Amygdala (tissue), 56 donors: ENCODE results near the gene UNC80.
"Not testable (repeated sequence)": the region's sequence is repeated elsewhere in the genome, so short reads cannot be mapped to it uniquely, and the experiment has no call there.

ENCODE experiments used
- DNase-seq, 56 donors: peaks; one replicate each; lab custom pipeline; 2025; lab: John Stamatoyannopoulos, UW

UNC80 gene

GRCh38 chr2:209771474-209772289 is at the start of gene UNC80:
Gene UNC80, plus strand, starts transcription at chr2:209771832. Its CDS starts 241 bp downstream, at chr2:209772073.
- peak in 50 of 56 donors; percentile 13 to 79 (median 52) for DNase-seq

DNA sequence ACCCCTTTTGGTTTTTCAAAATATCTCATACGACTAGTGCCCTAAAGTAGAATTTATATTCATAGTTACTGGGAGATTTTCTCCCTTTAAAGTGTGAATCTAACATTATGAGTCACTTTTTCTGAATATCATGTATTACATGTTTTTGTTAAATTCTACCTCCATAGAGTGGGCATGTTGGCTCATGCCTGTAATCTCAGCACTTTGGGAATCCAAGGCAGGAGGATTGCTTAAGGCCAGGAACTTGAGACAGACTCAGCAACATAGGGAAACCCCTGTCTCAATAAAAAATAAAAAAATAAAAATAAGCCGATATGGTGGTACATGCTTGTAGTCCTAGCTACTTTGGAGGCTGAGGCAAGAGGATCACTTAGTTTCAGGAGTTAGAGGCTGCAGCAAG is 45.3 kb upstream of the UNC80 start:
- DNase-seq, result no peak

- DNase-seq, result no peak
Measured at GRCh38 chr2:209727077-209727476, 44.6 kb upstream of the UNC80 start.

DNA sequence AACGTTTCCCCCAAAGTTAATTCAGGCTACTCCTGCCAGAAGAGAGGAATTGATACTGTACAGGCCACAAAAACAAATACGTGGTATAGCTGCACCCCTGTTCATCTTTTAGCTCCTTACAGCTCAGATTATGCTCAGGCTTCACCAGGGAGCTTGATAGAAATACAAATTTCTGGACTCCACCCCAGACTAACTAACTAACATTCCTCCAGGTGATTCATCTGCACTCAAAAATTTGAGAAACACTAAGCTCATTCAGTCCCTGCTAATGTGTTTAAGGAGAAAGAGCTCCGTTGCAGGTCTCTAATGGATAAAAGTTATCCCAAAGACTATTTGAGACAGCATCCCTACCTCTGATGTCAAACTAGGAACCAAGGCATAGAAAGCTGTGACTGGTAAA is 36.8 kb upstream of the UNC80 start:
- no peak for DNase-seq

GRCh38 chr2:209741953-209742352 is 29.7 kb upstream of the UNC80 start:
- no peak for DNase-seq

DNA sequence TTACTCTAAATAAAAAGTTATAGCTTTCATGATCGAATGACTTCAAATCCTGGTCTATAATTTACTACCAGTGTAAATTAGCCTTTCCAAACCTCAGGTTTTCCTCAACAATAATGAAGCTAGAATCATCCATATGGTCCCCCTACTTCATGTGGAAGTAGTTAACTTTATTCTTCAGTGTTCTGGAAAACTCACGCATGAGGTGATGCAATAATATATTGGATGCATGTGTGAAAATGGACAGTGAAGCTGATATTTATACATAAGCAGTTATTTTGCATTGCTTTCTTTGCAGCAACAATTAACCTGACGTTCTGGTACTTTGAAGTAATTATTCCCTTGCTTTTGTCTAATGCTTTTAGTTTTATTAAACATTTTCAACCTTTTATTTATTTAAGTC is 18.6 kb upstream of the UNC80 start:
- DNase-seq, result no peak

DNA sequence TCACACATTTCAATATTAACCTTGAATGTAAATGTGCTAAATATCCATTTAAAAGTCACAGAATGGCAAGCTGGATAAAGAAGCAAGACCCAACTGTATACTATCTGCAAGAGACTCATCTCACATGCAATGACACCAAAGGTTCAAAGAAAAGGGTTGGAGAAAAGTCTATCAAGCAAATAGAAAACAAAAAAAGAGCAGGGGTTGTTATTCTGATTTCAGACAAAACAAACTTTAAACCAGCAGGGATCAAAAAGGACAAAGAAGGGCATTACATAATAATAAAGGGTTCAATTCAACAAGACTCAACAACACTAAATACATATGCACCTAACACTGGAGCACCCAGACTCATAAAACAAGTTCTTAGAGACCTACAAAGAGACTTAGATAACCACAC is 14.5 kb upstream of the UNC80 start:
- DNase-seq, result no peak

DNA sequence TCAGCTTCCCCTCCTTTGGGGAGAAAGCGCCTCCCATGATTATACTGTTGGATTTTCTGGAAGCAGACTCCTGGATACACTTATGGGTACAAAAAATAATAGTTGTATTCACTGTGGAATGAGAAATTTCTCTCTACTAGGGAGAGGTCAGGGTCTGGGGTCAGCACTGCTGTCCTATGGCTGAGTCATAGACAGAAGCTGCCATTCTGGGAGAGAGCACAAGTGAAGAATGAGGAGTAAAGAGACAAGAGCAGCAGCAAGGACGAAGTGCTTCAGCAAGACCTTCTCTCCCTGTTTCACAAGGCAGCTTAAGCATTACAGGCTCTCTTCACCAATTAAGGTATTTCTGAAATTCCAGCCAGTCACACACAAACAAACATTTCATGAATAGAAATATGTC is 10.1 kb upstream of the UNC80 start:
- DNase-seq, result no peak

GRCh38 chr2:209762563-209762962 is 9.1 kb upstream of the UNC80 start:
- no peak for DNase-seq

DNA sequence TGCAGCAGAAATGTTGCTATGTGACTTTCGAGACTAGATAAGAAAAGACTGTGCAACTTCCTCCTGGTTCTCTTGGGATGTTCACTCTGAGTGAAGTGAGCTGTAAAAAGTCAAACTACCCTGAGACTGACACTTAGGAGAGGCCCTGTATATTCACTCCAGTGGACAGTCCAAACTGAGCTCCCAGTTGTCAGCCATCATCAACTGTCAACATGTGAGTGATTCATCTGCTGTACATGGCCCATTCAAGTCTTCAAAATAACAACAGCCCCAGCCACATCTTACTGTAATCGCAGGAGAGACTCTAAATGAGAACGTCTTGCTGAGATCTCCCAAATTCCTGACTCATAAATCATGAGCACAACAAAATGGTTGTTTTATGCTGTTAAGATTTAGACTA is 8.5 kb upstream of the UNC80 start:
- DNase-seq, result no peak

- no peak for DNase-seq
Measured at GRCh38 chr2:209766613-209767012, 5.0 kb upstream of the UNC80 start.

DNA sequence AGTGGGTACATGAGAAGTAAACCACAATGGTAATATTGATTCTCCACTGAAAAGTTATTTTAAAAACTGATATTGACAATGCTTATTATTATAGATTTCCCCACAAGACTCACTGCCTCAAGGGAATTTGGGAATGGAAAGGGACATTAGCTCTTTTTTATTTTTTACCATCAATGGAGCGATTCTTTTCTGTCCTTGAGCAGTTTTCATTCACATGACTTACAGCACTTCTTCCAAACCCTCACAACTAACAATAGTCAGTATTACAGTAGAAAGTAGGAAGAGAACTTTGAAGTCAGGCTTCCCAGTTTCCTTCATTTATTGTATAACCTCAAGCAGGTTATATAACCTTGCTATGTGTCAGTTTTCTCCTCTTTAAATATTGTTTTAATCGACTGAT is 4.3 kb upstream of the UNC80 start:
- no peak for DNase-seq

GRCh38 chr2:209768557-209768956 is 3.1 kb upstream of the UNC80 start:
- no peak for DNase-seq

GRCh38 chr2:209772290-209772685 is 656 bp downstream of the UNC80 start:
- DNase-seq, result peak in 4 of 56 donors; percentile 1 to 14 (median 8)

DNA sequence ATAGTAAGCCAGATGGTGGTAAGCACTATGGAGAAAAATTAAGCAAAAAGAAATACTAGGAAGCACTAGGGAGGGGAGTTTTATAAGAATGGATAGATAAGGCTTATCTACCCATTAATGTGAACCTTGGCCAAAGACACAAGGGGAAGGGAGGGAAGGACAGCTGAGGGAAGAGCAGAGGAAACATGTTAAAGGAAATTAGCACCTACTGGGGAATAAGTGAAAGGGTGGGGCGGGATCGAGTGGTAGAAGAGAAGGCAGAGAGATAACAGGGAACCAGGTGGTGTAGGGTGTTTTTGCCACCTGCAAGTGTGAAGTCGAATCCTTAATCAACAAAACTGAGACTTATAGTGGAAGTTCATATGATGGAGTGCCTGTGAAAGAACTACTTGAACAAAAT is 1.7 kb downstream of the UNC80 start:
- DNase-seq, result no peak

DNA sequence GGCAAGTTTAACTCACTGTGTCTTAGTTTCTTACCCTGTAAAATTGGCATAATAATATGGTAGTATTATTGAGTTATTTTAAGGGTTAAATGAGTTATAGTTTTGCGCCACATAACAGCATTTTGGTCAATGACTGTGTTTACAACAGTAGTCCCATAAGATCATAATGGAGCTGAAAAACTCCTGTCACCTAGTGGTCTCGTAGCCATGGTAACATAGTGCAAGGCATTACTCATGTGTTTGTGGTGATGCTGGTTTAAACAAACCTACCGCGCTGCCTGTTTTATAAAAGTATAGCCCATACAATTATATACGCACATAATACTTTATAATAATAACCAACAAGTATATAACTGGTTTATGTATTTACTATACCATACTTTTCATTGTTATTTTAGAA is 15.8 kb downstream of the UNC80 start:
- no peak for DNase-seq

DNA sequence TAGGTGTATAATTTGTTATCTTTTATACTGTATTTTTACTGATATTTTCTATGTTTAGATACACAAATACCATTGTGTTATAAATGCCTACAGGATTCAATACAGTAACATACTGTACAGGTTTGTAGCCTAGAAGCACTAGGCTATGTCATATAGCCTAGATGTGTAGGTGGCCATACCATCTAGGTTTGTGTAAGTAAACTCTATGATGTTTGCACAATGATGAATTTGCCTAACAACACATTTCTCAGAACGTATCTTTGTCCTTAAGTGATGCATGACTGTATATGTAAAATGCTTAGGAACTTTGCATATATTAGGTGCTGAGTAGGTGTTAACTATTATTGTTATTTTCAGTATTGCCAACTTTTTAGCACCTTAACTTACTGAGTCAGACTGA is 17.3 kb downstream of the UNC80 start:
- no peak for DNase-seq

DNA sequence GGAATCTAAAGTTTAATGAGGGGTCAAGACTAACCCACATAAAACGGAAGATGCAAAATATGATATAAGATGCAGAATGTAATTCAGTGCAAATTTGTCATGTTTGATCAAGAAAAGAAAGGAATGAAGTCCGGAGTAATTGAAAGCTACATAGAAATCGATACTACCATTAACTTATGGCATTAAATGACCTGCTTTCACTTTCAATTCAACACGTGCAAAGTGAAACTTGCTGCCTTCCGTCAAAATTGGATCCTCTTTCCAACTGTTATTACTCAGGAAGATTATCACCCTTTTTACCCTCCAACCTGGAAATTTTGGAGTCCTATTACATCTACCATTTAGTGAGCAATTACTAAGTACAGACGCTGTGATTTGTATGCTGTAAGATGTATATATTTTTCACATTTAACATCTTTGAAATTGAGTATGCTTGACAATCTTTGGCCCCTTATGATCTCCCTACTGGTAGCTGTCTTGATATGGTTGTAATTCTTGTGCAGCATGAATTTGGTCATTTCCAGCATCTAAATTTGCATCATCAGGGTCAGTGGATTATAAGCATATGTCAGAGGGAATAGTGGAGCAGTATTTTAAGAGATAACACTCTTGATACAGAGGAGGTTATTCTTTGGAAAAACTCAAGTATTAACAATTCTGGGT is 18.6 kb downstream of the UNC80 start:
- DNase-seq, result no peak

- no peak for DNase-seq
Measured at GRCh38 chr2:209791151-209791550, 19.5 kb downstream of the UNC80 start.

- not testable (repeated sequence) for DNase-seq
Measured at GRCh38 chr2:209795425-209795824, 23.8 kb downstream of the UNC80 start.

GRCh38 chr2:209805351-209805750 is 33.7 kb downstream of the UNC80 start:
- DNase-seq, result no peak

DNA sequence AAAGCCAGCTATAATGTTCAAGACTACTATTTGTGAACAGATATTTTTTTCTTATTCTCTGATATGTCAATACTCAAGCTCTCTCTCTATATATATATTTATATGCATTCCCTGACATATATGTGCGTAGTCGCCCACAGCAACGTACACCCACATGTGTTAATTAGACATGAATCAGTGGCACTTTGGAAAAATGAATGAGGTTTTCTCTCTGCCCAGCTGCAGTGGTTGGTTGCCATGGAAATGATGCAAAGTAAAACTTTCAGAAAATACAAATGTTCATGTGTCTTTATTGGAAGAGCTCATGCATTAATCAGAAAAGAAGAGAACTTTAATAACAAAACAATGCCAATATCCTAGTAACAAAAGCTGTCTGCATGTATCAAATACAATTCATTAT is 34.7 kb downstream of the UNC80 start:
- peak in 1 of 56 donors; percentile 2 for DNase-seq
